Epithelial cell of esophagus (primary cell): ENCODE data around the gene CCDC167.

Source experiments
- DNase-seq: peaks from one replicate; pipeline ENCODE4 v3.0.0; 2010; ENCODE audit warnings: low read depth
- H3K4me3 ChIP-seq: 2 replicates; pipeline ENCODE4 v1.5.1; 2011; ENCODE audit warnings: mild to moderate bottlenecking, low read length, control low read depth
- CTCF ChIP-seq: IDR thresholded peaks from 2 replicates; pipeline ENCODE4 v1.5.1; 2011; ENCODE audit warnings: low read depth, mild to moderate bottlenecking, low read length, control low read depth, inconsistent platforms; ENCODE audit not compliant: insufficient read depth; ENCODE audit errors: missing control alignments

The CCDC167 gene

DNA sequence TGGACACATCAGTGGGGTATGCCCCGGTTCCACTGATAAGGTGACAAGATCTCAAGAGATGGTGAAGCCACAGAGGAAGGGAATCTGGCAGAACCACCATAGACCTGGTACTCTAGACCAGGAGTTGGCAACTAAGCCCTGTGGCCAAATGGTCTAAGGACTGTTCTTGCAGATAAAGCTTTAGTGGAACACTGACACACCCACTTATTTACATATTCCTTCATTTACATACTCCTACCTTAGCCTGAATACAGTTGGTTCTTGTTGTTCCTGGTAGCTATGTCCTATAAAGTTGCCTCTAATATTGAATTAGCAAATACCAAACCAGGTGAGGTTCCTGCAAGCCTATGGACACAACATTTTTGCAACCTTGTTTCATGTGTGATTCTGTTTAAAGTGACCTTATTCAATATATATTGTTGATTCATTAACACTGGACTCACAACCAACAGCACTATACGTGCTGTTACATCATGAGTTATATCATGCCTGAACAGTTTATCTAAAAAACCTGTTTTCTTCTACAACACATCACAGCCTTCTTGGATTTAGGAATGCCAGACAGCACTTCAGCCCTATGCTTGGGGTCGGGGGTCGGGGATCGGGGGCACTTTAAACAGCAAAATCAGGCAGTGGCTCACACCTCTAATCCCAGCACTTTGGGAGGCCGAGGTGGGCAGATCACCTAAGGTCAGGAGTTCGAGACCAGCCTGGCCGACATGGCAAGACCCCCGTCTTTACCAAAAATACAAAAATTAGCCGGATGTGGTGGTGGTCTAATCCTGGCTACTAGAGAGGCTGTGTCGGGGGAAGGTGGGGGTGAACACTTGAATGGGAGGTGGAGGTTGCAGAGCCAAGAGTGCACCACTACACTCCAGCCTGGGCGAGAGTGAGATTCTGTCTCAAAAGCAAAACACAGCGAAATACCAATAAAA, 2.5 kb downstream of the CCDC167 start:
- H3K4me3 ChIP-seq: no peak overlapping the region
- DNase-seq: no peak

DNA sequence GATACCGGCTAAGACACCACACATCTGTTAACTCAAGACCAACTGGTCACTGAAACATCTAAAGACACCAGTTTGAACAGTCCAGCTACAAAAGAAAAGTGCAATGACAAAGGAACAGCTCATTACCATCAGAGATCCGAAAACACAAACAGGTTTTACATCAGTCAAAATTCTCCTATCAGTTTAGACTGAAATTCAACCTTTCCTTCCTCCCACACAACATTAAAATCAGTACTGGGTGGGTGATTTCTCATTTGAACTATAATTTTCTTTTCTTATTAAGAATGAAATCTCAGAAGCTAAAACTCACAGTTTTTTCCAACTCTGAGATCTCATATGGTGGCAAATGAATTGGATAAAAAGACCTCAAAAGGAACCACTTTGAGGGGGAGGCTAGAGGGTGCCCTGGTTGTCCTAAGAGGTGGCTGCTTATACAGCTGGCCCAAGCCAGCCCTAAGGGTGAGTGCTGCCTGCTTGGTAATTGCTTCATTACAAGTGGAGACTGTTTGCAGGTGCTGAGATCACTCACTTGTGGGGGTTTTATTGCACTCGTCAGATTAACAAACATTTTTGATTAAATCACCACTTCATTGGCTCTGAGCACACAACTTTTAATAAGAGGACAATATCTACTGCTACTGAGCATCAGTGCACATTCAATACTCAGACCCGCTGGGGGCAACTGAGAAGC, 4.3 kb downstream of the CCDC167 start:
- H3K4me3 ChIP-seq: no peak overlapping the region
- TF ChIP-seq CTCF: no peak
- DNase-seq: no peak

More for the DNA sequence above, 2.5 kb downstream of the CCDC167 start:
- TF ChIP-seq CTCF: no peak

GRCh38 chr6:37493661-37493995, 6.1 kb downstream of the CCDC167 start:
- TF ChIP-seq CTCF: no peak

GRCh38 chr6:37492991-37493660, 6.6 kb downstream of the CCDC167 start:
- no peak for TF ChIP-seq CTCF
- H3K4me3 ChIP-seq: no peak overlapping the region
- no peak for DNase-seq

More at GRCh38 chr6:37493661-37493995, 6.1 kb downstream of the CCDC167 start:
- no peak for DNase-seq
- no peak overlapping the region for H3K4me3 ChIP-seq

DNA sequence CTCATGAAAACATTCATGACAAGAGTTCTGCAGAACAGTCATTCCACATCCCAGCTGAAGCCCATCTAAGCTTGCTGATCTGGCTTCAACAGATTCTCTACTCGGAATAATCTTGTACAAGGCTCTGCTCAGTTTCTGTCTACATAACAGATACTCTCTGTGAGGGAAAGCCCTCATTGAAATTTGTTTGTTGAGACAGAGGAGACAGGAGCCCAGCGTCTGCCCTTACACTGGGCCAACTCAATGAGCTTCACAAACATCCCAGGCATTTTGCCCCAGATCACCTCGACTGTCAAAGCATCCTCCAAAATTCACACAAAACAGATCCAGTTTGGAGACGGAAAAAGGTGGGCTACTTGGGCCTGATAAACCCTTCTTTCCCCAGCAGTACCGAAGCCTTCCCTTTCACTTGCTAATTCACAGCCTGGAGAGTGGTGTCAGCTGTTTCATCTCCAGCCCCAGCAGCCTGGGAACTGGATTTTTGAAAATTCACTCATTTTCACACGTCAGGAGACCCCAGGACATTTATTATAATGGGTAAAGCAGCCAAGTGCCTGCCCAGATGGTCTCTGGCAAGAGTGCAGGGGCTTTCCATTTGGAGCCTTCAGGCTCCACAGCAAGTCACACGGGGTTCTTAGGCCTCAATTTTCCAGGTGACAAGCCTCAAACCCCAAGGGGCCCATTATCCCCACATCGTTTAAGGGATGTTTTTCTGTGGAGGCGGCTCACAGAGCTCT, 7.3 kb downstream of the CCDC167 start:
- H3K4me3 ChIP-seq: no peak overlapping the region
- no peak for DNase-seq
- no peak for TF ChIP-seq CTCF

DNA sequence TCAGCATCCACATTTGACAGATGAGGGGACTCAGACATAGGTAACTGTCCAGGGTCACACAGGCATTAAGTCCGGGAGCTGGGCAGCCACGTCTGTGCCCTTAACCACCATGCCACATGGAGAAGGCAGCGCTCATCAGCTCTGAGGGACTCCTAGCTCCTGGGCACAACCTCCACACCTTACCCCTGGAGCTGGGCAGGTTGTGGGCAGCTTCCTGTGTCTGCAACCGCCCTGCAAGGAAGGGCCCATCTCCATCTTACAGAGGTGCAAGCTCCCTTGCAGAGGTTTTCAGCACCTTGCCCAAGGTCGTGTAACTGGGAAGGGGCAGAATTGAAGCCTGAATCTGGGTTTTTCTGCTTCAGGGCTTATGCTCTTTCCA, 7.9 kb downstream of the CCDC167 start:
- no peak for DNase-seq
- no peak for TF ChIP-seq CTCF

More for the DNA sequence above, 7.9 kb downstream of the CCDC167 start:
- no peak overlapping the region for H3K4me3 ChIP-seq
